Measurements from ENCODE around the gene CCNY.

Gene CCNY

GRCh38 chr10:35486297-35486990, 150.1 kb downstream of the CCNY start:
- TF ChIP-seq CTCF (conservative IDR thresholded peaks at IDR 0.05; ENCODE audit: control insufficient read depth, insufficient read depth, low read depth, low read length), result no peak
- no peak for DNase-seq (ENCODE audit: low read depth)
- H3K4me3 ChIP-seq (ENCODE audit: control insufficient read depth, low read depth, low read length), result no peak overlapping the region

GRCh38 chr10:35487336-35488034, 151.2 kb downstream of the CCNY start:
- H3K4me3 ChIP-seq (ENCODE audit: control insufficient read depth, low read depth, low read length), result no peak overlapping the region
- no peak for TF ChIP-seq CTCF (conservative IDR thresholded peaks at IDR 0.05; ENCODE audit: control insufficient read depth, insufficient read depth, low read depth, low read length)
- DNase-seq (ENCODE audit: low read depth), result no peak

GRCh38 chr10:35488228-35488627, 151.9 kb downstream of the CCNY start:
- TF ChIP-seq CTCF (conservative IDR thresholded peaks at IDR 0.05; ENCODE audit: control insufficient read depth, insufficient read depth, low read depth, low read length), result no peak
- H3K4me3 ChIP-seq (ENCODE audit: control insufficient read depth, low read depth, low read length), result no peak overlapping the region
- DNase-seq (ENCODE audit: low read depth), result no peak

- H3K4me3 ChIP-seq (ENCODE audit: control insufficient read depth, low read depth, low read length), result no peak overlapping the region
- no peak for DNase-seq (ENCODE audit: low read depth)
- no peak for TF ChIP-seq CTCF (conservative IDR thresholded peaks at IDR 0.05; ENCODE audit: control insufficient read depth, insufficient read depth, low read depth, low read length)
These were observed 156.3 kb downstream of the CCNY start for GRCh38 chr10:35492386-35493195.

- TF ChIP-seq CTCF (conservative IDR thresholded peaks at IDR 0.05; ENCODE audit: control insufficient read depth, insufficient read depth, low read depth, low read length), result no peak
- no peak for DNase-seq (ENCODE audit: low read depth)
- H3K4me3 ChIP-seq (ENCODE audit: control insufficient read depth, low read depth, low read length), result no peak overlapping the region
These were observed 157.1 kb downstream of the CCNY start for GRCh38 chr10:35493196-35494118.
